Stimulated activated CD4-positive, alpha-beta T cell treated with anti-CD3 and anti-CD28 coated beads, Interleukin-2, amount 100 ng/mL, for 48 hours (primary cell): ENCODE results near the gene SPSB2.

ENCODE experiments used
- DNase-seq, 2 donors: peaks; one replicate each; pipeline ENCODE4 v3.0.0-alpha.2; 2020

SPSB2 gene

DNA sequence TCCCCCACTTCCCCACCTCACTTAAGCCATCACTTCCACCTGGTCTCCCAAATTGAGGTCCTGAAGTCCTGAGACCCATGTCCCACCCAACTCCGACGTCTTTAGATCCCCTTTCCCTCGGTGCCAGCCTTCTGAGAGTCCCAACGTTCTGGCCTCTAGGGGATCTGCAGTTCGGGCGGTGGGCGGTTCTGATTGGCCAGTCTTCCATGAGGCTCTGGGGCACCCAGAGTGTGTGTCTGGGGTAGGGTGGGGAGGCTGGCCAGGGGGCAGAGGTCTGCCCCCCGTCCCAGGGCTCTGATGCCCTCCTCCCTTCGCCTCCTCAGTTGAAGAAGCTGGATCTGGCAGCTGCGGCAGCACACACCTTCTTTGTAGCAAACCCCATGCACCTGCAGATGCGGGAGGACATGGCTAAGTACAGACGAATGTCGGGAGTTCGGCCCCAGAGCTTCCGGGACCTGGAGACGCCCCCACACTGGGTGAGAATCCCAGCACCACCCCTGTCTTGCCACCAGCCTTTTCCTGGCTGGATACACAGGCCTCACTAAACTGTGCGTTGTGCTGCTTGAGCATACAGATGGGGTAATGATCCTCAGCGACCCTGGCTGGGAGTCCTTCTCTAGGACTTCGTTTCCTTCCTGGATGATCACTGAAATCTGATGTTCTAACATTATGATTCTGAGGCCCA lies 43.4 kb downstream of the SPSB2 start:
- DNase-seq = no peak

DNA sequence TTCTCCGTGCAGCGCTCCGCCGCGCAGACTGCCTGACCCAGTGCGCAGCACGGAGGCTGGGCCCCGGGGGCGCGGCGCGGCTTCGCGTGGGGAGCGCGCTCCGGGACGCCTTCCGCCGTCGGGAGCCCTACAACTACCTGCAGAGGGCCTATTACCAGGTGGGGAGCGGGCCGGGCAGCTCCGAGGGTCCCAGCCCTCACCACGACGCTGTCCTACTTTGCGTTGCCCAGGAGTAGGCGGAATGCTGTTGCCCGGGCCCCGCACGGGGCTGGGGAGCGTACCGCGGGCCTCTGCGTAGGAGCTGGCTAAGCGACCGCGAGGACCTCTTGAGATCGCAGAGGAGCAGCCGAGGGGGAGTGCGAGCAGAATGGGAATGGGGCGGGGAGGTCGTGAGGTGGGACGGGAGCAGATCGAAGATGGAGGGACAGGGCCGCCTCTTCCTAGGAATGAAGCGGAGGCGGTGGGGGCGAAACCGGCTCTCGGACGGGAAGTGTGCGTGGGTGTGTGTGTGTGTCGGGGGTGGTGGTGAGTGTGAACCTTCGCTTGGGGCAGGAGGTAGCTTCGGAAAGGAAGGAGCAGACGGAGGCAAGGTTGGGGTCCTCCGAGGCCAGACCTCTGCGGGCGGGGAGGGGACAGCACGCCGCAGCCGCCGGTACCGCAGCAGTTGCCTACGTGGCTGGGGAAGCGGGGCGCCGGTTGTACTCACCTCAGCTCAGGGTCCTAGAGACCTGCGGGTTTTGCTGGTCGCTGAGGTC lies 44.1 kb downstream of the SPSB2 start:
- no peak for DNase-seq

DNA sequence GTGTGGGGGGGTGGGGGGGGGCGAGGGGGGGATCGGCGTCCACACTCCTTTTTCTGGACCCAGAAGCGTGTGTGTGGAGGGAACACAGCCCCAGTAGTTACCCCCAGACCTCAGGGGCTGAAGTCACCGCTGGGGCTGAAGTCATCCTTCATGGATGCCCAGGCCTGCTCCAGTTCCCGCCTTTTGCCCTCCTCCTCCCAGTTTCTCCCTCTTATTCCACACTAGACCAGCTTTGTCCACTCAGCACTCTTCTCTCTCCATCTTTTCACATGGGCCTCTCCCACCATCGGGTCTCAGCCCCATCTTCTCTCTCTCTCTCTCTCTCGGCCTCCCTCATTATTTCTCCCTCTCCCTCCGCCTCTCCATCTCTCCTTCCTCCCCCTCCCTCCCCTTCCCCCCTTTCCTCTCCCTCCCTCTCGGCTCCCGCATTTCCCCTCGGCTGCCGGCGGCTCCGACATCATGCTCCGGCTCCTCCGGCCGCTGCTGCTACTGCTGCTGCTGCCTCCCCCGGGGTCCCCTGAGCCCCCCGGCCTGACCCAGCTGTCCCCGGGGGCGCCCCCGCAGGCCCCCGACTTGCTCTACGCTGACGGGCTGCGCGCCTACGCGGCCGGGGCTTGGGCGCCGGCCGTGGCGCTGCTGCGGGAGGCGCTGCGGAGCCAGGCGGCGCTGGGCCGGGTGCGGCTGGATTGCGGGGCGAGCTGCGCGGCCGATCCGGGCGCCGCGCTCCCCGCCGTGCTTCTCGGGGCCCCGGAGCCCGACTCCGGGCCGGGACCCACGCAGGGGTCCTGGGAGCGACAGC lies 44.9 kb downstream of the SPSB2 start, which contains the start of gene P3H3:
P3H3 (plus strand) TSS at position 426 of the 799 bp plus-strand sequence; CDS start at position 460, 34 bp downstream.
- DNase-seq = no peak

DNA sequence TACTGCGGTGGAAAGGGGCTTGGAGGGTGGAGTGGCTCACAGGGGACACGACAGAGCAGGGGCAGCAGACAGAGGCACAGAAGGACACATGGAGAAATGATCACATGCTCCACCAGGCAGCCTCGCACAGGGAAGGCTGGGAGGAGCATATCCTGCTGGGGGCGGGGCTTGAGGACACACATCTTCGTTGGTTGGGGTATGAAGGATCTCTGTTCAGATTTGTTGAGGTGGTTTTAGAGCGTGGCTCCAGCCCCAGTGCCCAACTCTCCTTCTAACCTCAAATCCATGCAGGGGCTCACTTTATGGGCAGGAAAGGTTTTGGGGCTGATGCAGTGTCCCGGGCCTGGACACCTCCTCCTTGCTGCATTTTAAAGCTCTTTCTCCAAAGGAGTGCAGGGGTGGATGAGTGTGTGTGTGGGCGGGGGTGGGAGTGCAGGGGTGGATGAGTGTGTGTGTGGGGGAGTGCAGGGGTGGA lies 45.6 kb downstream of the SPSB2 start:
- DNase-seq = peak; percentile 50 to 52

DNA sequence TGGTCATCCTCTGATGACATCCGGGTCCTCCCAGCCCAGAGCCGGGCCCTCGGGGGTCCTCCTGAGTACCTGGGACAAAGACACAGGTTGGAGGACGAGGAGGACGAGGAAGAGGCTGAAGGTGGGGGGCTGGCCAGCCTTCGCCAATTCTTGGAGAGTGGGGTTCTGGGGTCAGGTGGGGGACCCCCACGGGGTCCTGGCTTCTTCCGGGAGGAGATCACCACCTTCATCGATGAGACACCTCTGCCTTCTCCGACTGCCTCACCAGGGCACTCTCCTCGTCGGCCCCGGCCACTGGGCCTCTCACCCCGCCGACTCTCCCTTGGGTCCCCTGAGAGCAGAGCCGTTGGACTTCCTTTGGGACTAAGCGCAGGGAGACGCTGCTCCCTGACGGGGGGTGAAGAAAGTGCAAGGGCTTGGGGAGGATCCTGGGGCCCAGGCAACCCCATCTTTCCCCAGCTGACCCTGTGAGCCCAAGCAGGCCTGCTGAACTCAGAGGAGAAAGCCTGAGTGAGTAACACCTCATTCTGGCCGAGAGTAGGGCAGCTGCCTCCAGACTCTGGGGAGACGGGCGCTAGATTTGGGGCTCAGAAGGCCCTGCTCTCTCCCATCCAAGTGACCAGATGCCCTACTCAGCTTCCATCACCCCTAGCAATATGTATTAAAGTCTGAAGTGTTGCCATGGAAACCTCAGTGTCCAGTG lies 46.2 kb downstream of the SPSB2 start:
- DNase-seq = no peak

DNA sequence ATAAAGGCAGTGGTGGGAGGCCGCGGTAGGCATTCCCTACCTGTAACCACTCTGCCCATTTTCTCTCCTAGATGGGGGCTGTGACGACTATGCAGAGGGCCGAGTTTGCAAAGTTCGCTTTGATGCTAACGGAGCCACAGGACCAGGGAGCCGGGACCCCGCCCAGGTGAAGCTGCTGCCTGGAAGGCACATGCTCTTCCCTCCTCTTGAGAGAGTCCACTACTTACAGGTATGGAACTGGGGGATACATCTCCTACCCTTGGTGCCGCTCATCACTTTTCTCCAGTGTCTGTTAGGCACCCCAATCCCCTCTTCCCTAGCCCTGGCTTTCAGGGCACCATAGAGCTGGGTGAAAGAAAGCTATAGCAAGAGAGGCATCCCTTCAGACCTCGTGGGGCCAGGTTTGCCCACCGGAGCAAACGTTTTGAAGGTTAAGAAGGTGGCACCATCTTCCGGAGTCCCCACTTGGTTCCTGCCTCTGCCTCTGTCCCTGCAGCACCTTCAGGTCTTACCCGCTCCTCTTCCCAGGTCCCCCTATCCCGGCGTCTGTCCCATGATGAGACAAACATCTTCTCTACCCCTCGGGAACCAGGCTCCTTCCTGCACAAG lies 46.9 kb downstream of the SPSB2 start:
- no peak for DNase-seq

DNA sequence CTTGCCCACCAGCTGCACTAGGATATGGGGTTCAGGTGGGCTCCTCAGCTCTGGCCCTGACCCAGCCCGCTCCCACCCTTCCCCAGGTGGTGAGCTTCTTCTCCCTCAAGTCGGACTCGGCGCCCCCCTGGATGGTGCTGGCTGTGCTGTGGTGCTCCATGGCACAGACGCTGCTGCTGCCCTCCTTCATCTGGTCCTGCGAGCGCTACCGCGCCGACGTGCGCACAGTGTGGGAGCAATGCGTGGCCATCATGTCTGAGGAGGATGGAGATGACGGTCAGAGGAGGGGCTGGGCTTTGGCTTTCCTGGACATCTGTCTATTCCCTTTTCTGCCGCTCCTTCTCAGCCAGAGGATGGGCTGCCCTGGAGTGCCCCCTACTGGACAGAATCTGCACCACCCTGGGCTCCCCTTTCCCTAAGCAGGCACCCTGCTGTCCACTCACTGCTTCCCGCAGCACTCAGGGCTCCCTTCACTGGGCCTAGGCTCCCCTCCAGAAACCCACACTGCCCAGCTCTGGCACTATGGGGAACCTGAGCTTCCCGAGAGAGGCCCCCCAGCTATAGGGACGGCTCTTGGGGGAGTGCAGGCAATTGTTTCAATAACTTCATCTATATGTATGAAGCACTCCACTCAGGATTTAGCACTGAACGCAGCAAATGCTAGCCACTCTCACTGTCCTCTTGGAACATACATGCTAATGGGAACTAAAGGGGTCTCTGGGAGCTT lies 47.5 kb downstream of the SPSB2 start:
- DNase-seq = peak; percentile 91 to 92

DNA sequence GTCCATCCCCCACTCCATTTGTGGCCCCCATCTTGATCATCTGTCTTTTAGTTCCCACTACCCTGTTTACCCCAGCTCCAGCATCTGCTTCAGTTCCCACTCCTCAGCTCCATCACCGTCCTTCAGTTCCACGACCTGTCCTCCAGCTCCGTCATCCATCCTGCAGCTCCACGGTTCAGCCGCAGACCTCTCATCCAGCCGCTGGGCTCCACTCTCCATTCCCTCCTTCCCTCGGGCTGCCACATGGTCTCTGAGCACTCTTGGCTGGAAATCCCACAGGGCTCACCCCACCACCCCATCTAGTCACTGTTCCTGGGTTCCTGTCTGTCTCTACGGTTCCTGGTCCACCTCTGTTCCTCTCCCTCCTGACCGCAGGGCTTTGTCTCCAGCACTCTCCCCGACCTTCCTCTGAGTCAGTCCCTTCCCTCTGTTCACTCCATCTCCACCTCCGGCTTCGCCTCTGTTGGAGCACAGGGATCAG lies 48.2 kb downstream of the SPSB2 start:
- no peak for DNase-seq

DNA sequence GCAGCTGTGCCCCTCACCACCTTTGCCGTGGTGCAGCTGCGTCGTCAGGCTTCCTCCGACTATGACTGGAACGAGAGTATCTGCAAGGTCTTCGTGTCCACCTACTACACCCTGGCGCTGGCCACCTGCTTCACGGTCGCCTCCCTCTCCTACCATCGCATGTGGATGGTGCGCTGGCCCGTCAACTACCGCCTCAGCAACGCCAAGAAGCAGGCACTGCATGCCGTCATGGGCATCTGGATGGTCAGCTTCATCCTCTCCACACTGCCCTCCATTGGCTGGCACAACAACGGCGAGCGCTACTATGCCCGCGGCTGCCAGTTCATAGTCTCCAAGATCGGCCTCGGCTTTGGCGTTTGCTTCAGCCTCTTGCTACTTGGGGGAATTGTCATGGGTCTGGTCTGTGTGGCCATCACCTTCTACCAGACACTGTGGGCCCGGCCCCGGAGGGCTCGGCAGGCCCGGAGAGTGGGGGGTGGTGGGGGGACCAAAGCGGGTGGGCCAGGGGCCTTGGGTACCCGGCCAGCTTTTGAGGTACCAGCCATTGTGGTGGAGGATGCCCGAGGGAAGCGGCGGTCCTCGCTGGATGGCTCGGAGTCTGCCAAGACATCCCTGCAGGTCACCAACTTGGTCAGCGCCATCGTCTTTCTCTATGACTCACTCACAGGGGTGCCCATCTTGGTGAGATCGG lies 48.9 kb downstream of the SPSB2 start:
- DNase-seq = no peak

DNA sequence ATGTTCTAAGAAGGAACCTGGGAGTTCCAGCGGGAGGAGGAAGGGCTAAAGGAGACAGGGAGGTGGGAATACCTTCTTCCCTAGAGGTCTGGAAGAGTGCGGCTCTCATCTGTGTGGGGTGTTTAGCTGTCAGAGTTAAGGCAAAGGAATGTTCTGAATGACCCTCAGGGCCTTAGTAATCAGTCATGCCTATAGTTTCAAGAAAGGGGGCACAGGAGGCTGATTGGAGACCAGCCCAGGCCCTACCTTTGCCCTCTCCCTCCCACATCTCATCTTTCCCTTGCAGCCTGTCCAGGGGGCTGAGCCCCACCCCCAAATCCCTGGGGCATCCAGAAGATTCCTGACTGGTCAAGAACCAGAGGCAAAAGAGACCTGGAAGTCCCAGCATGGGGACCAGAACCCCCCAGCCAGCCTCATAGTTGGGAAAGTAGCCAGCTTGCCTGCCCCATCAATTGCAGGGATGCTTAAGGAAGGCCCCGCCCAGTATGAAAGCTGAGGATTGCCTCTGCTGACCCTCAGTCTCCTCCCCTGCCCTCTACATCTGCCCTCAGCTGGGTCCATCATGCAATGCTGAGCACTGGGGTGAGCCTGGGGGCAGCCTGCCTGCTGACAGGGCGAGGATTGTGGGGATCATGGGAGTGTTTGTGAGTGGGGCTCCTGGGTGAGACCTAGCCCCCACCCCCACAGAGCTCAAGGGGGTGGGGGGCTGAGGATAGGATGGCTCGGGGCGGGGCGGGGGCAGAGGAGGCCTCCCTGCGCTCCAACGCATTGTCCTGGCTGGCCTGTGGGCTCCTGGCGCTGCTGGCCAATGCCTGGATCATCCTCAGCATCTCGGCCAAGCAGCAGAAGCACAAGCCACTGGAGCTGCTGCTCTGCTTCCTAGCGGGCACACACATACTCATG lies 49.7 kb downstream of the SPSB2 start:
- no peak for DNase-seq

DNA sequence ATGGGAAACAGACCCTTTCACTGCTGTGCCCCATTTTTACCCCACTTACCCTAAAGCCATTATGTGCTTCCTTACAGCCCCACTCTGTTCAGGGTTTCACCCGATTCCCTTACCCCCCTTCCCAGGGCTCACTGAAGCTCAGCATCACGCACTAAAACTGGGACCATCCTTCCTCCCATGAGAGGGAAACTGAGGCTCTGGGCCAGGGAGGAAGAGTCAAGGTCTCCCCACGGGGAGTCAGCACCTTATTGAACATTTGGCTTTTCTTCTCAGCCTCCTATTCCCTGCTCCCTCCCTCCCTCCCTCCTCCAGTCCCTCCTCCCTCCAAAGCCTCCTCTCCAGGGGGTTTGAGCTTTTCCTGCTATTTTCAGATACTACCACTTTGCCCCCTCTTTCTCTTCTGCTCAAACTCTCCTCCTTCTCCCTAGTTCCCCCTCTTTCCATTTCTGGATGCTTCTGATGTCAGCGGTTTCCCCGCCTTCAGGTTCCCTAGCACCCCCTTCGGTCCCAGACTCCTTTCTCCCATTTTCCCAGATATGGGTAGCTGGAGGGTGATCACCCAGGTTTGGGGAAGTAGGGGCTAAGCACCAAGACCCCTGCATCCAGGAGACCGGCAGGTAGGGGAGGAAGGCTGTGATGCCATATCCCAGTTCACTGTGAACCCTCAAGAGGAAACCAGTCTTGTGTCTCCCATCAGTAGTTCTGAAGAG lies 50.5 kb downstream of the SPSB2 start:
- DNase-seq = no peak

DNA sequence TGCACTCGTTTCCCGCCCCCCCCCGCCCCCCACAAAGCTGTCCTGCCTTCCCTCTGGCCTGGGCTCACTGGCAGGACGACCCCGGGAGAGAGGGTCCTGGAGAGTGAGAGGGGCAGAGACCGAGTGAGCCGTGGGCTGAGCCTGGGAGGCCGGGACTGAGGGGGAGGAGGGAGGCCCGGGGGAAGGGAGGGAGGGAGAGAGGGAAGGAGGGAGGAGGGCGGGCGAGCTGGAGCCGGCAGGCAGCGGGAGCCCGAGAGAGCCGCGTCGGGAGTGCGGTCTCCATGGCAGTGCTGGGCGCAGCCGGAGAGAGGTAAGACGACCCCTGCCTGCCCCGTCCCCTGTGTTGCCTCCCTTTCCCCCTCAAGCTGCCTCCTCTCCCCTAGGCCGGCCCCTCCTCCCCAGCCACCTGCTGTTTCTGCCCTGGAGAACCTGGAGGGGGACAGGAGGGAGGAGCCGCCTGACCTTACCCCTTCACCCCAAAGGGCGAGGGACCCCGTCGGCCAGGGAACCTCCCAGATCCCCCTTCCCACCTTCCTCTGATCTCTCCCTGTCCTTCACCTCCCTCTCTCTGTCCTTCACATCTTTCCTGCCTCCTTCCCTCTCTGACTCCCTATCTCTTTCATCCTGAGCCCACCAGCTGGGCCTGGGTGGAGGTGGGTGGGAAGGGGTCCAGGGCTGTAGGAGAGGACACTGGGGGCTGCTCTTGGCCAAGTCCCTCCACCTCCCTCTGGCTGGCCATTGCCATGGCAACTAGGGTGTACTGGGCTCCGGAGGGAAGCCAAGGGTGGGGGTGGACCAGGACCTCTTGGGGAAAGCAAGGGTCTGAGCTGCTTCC lies 51.3 kb downstream of the SPSB2 start, which contains the start of gene GPR162:
GPR162 (plus strand) TSS at position 231 of the 835 bp plus-strand sequence. CDS start 2,078 bp downstream, outside the sequence.
- no peak for DNase-seq
